AG20443 (cell line): Measurements from ENCODE around the gene RTL1.
A peak's percentile ranks its signal among the peaks of the same experiment; 100 is the strongest.

Experiments used
- DNase-seq: peaks from one replicate; pipeline ENCODE4 v3.0.0; 2012; ENCODE audit warnings: low spot score, mixed read lengths

RTL1 gene

GRCh38 chr14:100903672-100904185, at the start of gene RTL1:
TSS of gene RTL1 (minus strand) at chr14:100903722. CDS start at chr14:100884788, 18,934 bp downstream.
- DNase-seq = peak; percentile 5

DNA sequence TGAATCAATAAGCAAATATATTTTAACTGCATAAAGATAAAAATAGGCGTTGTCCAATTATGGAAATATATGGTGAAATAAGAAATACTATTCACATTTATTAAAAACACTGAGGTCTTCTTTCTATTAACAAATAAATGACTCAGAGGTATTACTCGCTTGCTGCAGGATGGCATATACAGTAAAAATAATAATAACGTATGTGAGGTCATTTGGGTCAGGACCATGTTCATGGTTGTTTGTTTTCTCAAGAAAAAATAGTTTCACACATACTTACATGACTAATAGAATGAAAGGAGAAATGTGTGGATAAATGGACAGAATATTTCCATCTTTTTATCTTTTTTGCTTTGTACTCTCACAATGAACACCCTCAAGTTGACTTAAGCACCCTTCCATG, 46.5 kb upstream of the RTL1 start:
- no peak for DNase-seq

GRCh38 chr14:100944052-100944451, 40.5 kb upstream of the RTL1 start:
- no peak for DNase-seq

DNA sequence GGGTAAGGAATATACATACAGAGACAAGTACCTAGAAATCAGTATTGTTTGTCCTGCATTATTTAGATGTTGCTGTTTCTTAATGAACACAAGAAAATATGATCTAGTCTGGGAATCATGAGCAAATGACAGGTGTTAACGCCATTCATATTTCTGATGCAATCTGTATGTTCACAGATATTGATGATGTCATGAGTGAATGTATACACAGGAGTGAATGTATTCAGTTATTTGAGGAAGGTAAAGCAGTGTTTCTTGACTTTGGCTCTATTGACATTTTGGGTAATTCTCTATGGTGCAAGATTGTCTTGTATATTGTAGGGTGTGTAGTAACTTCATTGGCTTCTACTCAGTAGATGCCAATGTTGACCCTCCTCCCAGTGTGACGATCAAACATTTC, 26.7 kb upstream of the RTL1 start:
- DNase-seq = no peak

- DNase-seq = no peak
Measured at GRCh38 chr14:100915560-100915959, 12.0 kb upstream of the RTL1 start.

- peak; percentile 6 for DNase-seq
Measured at GRCh38 chr14:100914597-100915021, 11.1 kb upstream of the RTL1 start.

DNA sequence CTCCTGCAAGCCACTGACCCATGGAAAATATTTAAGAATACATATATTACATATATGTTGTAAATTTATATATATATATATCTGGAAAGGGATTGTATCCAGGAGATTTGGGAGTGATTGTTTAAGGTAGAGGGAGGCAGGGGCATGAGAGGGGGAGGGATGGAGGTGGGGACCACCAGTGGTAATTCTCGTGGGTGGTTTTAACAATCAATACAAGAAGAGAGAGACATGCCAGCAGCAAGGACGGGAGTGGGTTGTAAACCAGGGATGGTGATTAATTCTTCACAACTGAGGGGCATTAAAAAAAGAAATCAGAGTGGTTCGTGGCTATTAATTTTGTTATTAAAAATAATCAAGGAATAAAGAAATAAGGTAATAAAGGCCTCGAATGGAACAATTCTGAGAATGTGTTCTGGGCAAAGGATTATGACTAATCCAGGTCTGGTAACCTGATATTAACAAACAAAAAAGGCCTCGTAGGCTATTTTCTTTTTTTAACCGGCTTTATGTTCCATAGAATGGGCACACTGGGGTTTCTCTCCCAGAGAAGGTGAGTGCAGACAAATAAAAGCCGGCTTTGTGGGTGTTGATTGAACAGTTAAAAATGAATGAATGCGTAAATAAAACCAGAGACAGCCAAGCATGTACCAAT, 8.3 kb upstream of the RTL1 start:
- DNase-seq = no peak

- DNase-seq = peak; percentile 5
Measured at GRCh38 chr14:100910888-100911664, 7.6 kb upstream of the RTL1 start.

GRCh38 chr14:100909439-100909838, 5.9 kb upstream of the RTL1 start:
- peak; percentile 7 for DNase-seq

DNA sequence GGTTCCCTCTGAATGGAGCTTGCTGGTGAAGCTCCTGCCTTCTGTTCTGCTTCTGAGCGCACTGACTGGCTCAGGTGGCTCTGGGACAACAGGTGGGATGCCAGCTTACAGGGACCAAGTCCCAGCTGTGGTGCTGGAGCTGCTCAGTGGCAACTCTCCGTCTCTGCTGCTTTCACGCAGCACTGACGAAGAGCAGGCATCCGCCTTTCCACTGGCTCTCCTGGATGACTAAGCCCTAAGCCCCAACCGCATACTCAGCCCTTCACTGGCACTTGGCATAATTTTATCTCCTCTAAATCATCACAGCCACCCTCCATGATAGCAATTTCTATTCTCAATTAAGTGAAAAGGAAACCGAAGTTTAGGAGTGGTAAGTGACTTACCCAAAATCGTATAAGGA, 3.7 kb upstream of the RTL1 start:
- peak; percentile 5 for DNase-seq

DNA sequence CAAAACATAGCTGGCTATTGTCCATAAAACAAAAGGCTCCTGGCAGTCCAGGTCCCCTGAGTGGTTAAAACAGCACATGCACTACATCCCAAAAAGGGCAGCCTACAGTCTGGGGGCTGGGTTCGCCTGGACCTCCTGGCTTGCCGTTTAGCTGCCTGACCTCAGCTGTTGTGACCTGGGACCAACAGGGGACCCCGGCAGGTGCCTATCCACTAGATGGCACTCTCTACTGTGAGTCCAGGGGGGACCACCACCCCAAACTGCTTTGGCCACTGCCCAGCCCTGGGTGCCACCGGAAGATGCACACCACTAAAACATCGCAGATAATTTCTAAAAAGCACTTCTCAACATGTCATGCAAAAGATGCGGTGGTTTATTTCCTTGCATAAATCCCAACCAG, 2.9 kb upstream of the RTL1 start:
- DNase-seq = peak; percentile 9

- peak; percentile 5 for DNase-seq
Measured at GRCh38 chr14:100905166-100905565, 1.6 kb upstream of the RTL1 start.

GRCh38 chr14:100904307-100905087, 975 bp upstream of the RTL1 start:
- peak; percentile 9 for DNase-seq

DNA sequence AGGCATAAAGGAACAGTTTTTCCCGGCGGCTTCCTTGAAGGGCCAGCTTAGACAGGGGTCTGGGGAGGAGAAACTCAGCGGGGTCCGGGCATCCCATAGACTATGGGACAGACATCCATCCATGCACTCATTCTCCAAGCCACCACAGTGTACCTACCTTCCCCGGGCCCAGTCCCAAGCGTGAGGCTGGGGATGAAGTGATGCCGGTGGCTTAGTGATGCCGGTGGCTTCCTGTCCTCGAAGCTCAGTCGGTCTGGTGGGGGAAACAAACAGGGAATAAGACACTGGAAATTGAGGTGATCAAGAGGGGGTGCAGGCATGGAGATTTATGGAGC, 421 bp downstream of the RTL1 start:
- DNase-seq = no peak

DNA sequence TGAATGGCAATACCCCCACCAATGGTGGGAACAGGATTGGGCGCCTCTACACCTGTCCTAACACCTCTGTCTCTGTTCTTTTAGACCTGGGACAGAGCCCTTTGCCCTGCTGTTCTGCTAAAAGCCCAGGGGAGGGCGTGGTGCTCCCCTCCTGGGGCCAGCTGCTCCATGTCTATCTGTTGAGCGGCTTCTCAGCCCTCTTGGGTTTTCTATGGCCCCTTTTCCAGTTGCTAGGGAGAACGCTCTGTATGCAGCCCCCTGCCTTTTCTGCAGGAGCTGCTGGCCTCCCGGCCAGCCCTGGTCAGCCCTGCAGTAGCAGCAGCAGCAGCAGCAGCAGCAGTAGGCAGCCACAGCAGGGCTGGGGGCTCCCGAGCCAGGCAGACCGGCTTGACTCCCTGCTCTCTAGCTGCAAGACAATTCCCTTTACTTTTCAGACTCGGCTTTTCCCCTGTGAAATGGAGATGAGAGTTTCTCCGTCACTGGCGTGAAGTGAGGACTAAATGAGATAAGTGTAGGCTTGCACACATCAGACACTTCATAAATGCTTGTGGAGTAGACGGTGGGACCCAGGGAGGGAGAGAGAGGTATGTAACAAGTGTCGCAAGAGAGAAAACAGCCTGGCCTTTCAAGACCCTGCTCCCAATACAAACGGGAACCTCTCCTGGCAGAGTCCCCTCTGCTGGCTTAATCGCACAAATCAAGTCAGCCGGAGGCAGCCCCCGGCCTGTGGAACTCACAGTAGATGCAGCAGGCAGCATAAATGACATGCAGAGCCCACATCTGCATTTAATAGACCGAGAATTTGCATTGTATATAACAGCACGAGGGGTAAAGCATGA, 1.0 kb downstream of the RTL1 start:
- no peak for DNase-seq

DNA sequence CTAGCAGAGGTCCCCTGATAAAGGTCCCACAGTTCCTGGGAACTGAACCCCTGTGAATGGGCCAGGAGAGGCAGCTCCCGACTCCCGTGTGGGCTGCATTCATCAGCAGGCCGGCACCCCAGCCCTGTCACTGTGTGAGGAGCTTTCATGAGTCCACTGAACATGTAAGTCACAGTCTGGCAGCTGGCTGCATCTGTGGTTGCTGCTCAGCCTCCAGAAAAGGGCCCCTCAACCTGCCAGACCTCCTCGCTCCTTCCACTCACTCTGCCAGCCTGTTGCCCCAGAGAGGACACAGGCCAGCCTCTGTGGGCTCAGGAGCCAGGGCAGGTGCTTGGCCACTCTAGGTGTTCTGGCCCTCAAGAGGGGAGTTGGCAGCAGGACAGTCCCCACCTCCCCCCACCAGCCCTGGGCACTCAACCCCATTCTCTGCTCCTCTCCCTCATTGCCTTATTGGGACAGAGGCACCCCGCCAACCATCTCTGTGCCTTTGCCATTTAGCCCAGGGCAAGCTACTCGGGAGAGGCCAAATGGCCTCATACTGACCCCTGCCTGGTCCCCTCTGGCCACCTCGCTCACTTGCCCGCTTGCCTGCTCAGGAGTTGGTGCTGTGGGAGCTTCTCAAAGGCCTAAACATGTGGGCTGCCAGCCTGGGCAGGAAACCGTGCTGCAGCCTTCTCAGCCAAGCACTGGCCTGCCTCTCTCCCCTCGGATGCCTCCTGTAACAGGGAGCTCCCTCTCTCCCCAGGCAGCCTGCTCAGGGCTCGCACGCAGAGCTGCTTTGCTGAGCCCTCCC, 1.9 kb downstream of the RTL1 start:
- DNase-seq = no peak

DNA sequence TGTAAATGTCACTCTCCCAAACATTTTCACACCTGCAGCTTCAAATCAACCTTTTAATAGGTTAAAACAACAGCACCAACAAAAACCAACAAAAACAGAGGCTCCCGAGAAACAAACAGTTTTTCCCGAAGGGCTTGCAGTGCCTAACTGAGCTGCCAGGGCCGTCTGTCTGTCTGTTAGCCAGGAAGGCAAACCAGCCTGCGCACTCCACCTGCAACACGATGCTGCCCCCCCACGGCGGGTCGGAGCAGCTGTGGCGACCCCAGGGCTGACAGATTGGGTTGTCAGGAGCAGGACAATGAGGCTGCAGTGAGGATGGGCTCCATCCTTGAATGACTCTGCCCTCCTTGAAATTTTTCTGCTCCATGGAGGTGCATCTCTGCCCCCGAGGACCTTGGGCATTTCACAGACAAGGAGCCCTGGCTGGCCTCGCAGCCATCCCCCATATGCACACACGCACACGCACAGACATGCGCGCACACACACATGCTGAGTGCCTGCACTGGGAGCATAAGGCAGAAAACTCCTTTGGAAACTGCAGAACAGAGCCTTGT, 2.6 kb downstream of the RTL1 start:
- no peak for DNase-seq

DNA sequence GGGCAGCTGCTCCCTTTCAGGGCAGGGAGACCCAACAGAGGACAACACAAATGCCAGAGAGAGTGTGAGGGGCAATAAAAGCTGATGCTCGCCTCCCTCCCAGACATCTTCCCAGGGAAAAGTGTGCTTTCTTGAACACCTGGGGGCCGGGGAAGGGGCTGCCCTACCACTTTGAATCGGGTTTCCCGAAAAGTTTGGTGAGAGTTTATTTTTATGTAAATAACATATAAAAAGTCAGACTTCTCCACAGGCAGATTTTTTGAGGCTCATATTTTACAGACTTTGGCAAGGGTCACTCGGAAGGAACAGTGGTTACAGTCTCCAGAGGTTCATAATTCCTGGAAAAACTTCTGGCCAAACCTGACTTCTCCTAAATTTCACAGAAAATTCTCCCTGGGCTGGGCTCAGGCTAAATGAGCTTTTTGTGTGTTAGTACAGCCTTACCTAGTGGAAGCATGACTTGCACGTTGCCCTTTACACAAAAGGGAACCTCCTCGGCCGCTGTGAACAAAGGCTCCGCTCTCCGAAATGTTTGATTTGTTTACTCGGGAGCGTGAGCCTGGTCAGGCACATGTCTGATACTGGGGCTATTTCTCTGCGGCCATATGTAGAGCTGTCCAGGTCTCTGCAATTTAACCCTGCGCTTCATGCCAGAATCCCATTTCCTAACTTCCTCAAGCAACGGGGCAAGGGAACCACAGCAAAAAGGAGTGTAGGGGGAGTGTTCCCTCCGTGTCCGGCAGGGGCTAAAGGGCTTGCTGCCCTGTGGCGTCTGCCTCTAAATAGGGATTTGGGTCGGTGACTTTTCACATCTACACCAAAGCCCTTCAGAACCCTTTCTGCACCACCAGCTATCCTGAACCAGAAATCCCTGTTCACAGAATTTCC, 3.4 kb downstream of the RTL1 start:
- DNase-seq = no peak
